Activated naive CD4-positive, alpha-beta T cell treated with anti-CD3 and anti-CD28 coated beads for 36 hours (primary cell): ENCODE results near the gene TRIM71. TPM values are rescaled to one million over a fixed set of nuclear protein-coding genes. Genes with fewer than 3 reads are reported as not detected.
A peak's percentile ranks its signal among the peaks of the same experiment; 100 is the strongest.
"Not testable (repeated sequence)": the region's sequence is repeated elsewhere in the genome, so short reads cannot be mapped to it uniquely, and the experiment has no call there.

Source experiments
- CTCF ChIA-PET: fragments of 350-600 bp; sonication (Branson Sonifier 250); formaldehyde crosslinking; loops from one replicate; lab custom pipeline; 2021; ENCODE audit warnings: antibody characterized with exemption; lab: Charles Lee
- DNase-seq: peaks from one replicate; pipeline ENCODE4 v3.0.0-alpha.2; 2020
- H3K27ac Mint-ChIP-seq: one replicate; pipeline ENCODE4 v1.8.0; 2021; ENCODE audit warnings: mild to moderate bottlenecking, mixed read lengths
- H3K27me3 Mint-ChIP-seq: one replicate; pipeline ENCODE4 v1.8.0; 2021; ENCODE audit warnings: low read depth, mixed read lengths
- H3K36me3 Mint-ChIP-seq: one replicate; pipeline ENCODE4 v1.8.0; 2021; ENCODE audit warnings: low read depth, mixed read lengths
- H3K4me1 Mint-ChIP-seq: one replicate; pipeline ENCODE4 v1.8.0; 2021; ENCODE audit warnings: low read depth, mixed read lengths
- H3K4me3 Mint-ChIP-seq: one replicate; pipeline ENCODE4 v1.8.0; 2021; ENCODE audit warnings: mild to moderate bottlenecking, moderate library complexity, mixed read lengths
- H3K9me3 Mint-ChIP-seq: one replicate; pipeline ENCODE4 v1.8.0; 2021; ENCODE audit warnings: mixed read lengths
- intact Hi-C: fragments of 100-400 bp; cut with micrococcal nuclease; formaldehyde crosslinking; loops from one replicate; pipeline ENCODE4 v1.15.1; 2023
- total RNA-seq, 2 experiments: library from RNA; stranded (reverse); gene quantifications; one replicate each; pipeline ENCODE4 v1.2.3, GENCODE V29; 2021

TRIM71 gene
- total RNA-seq, 2 experiments from 2014 or later = 0.02 to 0.07 TPM

DNA sequence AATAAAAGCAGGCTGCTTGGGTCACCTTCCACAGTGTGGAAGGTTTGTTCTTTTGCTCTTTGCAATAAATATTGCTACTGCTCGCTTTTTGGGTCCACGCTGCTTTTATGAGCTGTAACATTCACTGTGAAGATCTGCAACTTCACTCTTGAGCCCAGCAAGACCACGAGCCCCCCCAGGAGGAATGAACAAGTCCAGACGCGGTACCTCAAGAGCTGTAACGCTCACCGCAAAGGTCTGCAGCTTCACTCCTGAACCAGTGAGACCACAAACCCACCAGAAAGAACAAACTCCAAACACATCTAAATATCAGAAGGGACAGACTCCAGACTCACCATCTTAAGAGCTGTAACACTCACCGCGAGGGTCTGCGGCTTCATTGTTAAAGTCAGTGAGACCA, 86.2 kb downstream of the TRIM71 start:
- no peak overlapping the region for H3K4me3 Mint-ChIP-seq
- no peak for DNase-seq
- peaks cover 2% of the 10 kb centered on the region for H3K4me1 Mint-ChIP-seq
- no peaks in the 10 kb centered on the region for H3K9me3 Mint-ChIP-seq
- no peak overlapping the region for H3K27ac Mint-ChIP-seq
- CTCF ChIA-PET = interaction anchor here (0.6 to 2.3 kb wide), 6 partner anchors 51 to 315 kb away, joined by 3 to 9 read pairs (median 3); no protein-coding TSS in a partner anchor
- H3K27me3 Mint-ChIP-seq = peaks cover 2% of the 10 kb centered on the region
- H3K36me3 Mint-ChIP-seq = no peaks in the 10 kb centered on the region
- intact Hi-C loops = loop anchor here (1.0 to 2.0 kb wide), 2 partner anchors 123 to 393 kb away; no protein-coding TSS in a partner anchor

DNA sequence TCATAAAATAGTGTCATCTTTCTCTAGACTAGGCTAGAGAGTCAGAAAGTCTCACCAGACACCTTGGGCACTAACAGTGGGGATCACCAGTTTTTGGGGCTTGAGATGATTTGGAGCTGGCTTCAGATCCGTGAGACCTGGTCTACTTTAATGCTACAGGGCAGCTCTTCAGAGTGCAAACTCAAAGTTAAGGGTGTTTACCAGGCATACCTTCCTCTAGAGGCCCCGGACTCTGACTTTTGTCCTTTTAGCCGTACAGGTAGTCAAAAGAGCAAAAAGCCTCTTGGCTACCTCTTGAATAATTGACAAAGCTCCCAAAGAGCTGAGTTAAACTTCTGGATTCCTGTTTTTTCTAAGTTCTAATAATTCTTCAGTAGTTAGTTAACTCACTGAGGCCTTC, 92.2 kb downstream of the TRIM71 start:
- H3K27me3 Mint-ChIP-seq = no peaks in the 10 kb centered on the region
- DNase-seq = no peak
- CTCF ChIA-PET = interaction anchor here (1.2 kb wide), 1 partner anchor 25 kb away, joined by 3 read pairs; no protein-coding TSS in a partner anchor
- intact Hi-C loops = no loop called here
- H3K4me1 Mint-ChIP-seq = peaks cover 2% of the 10 kb centered on the region
- H3K36me3 Mint-ChIP-seq = no peaks in the 10 kb centered on the region
- H3K27ac Mint-ChIP-seq = no peak overlapping the region
- H3K9me3 Mint-ChIP-seq = no peaks in the 10 kb centered on the region
- no peak overlapping the region for H3K4me3 Mint-ChIP-seq

DNA sequence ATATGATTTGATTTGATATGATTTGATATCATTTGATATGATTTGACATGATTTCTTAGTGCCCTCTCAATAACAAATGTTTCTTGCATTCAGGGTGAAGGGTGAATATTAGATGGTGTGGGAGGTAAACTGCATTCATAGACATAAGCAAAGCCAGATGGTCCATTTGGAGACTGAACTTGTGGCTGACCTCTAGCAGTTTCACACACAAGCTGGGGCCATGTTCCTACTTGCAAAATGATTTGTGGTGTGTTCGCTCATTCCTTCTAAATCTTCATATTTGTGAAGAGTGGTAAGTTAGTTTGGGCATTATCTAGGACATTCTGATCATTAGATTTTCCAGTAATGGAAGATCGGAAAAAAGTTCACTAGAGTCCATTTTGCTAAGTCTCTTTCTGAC, 93.2 kb downstream of the TRIM71 start:
- Mint-ChIP-seq H3K9me3 (no peaks in the 10 kb centered on the region), H3K4me3 (no peak overlapping the region), H3K4me1 (peaks cover 2% of the 10 kb centered on the region), H3K36me3 (no peaks in the 10 kb centered on the region), H3K27me3 (no peaks in the 10 kb centered on the region), H3K27ac (no peak overlapping the region)
- intact Hi-C loops = no loop called here
- no peak for DNase-seq
- CTCF ChIA-PET = interaction anchor here (1.2 kb wide), 1 partner anchor 24 kb away, joined by 3 read pairs; no protein-coding TSS in a partner anchor

DNA sequence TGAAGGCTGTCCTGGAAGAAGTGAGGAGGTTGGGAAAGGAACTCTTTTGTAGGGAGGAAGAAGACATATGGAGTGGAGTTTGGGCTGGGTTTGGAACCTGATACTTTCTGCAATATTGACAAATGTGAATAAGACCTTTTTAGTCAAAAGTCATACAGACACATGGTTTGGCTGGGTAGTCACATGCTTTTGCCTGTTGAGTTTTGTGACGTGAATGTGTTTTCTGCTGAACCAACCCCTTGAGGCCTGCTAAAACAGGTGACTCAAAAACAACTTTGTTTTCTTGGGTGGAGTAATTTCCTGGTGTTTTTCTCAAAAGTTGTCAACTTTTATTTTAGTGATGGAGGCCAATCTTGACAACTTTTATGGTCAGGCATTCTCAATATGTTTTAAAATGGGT, 94.2 kb downstream of the TRIM71 start:
- peaks cover 5% of the 10 kb centered on the region for H3K36me3 Mint-ChIP-seq
- intact Hi-C loops = no loop called here
- CTCF ChIA-PET = no interaction called here
- H3K4me3 Mint-ChIP-seq = no peak overlapping the region
- DNase-seq = no peak
- no peaks in the 10 kb centered on the region for H3K27me3 Mint-ChIP-seq
- no peak overlapping the region for H3K27ac Mint-ChIP-seq
- peaks cover 2% of the 10 kb centered on the region for H3K4me1 Mint-ChIP-seq
- peaks cover 5% of the 10 kb centered on the region for H3K9me3 Mint-ChIP-seq

DNA sequence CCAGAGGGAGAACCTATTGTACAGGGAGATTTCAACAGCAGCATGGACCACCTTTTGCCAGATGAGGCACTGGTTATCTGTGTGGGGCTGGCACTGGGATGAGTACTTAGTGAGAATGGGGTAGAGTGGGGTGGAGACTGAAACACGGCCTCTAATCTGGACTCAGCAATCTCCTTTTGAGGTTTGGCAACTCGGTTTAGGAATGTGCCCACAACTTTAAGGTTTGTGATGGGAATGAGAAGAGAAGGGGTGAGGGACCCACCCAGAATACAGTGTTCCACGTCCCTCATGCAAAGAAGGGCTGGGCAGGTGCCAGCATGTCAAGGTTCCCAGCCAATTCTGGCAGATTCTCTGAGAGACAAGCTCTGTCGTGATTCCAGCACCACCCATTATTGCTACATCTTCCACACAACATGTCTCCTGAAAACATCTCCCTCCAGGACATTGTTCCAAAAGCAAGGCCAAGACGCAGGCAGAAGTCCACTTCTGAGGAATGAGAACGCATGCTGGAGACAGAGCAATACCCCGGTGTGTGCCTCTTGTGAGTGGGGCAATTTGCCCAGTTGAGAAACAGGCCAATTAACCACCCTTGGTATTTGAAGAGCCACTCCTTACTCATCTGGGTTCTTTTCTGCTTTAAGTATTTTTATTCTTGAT, 96.1 kb downstream of the TRIM71 start:
- Mint-ChIP-seq H3K4me1 (peaks cover 2% of the 10 kb centered on the region), H3K27me3 (no peaks in the 10 kb centered on the region), H3K36me3 (peaks cover 5% of the 10 kb centered on the region), H3K27ac (no peak overlapping the region), H3K9me3 (peaks cover 12% of the 10 kb centered on the region), H3K4me3 (no peak overlapping the region)
- intact Hi-C loops = no loop called here
- CTCF ChIA-PET = no interaction called here
- DNase-seq = no peak

DNA sequence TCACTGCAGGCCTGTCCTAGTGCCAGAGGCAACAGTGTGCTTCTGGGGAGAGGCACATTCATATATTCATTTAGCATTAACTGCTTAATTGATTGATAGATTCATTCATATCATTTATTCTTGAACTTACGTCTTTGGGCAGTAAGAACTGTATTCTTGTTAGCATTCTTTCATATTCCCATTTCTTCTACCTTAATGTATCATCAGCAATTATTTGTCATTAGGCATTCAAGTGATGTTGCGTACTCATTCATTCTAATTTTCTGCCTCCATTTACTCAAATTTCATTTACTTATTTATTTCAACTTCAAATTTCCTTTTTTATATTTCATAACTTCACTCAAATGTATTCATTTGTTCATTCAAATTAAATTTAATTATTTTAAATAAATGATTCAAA, 102.1 kb downstream of the TRIM71 start:
- CTCF ChIA-PET = no interaction called here
- Mint-ChIP-seq H3K36me3 (peaks cover 5% of the 10 kb centered on the region), H3K9me3 (peaks cover 12% of the 10 kb centered on the region), H3K27ac (no peak overlapping the region), H3K27me3 (no peaks in the 10 kb centered on the region), H3K4me3 (no peak overlapping the region), H3K4me1 (no peaks in the 10 kb centered on the region)
- intact Hi-C loops = no loop called here
- DNase-seq = no peak

DNA sequence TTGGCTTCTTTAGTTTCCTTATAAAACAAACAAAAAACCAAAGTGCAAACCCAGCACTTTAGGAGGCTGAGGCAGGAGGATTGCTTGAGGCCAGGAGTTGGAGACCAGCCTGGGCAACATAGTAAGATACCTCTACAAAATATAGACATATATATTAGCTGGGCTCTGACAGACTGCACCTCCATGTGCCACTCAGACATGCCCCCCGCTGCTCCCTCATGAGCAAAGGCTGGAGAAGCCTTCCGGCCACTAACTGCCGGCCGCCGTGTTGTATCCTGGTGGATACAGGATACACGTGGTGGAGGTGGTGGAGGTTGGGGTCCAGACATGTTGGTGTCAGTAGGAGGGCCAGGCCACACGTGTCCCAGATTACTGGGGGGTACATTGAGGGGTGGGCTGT, 104.3 kb downstream of the TRIM71 start:
- H3K9me3 Mint-ChIP-seq = peaks cover 7% of the 10 kb centered on the region
- H3K4me1 Mint-ChIP-seq = no peaks in the 10 kb centered on the region
- H3K27ac Mint-ChIP-seq = no peak overlapping the region
- no peaks in the 10 kb centered on the region for H3K36me3 Mint-ChIP-seq
- H3K27me3 Mint-ChIP-seq = no peaks in the 10 kb centered on the region
- intact Hi-C loops = no loop called here
- no peak for DNase-seq
- CTCF ChIA-PET = no interaction called here
- no peak overlapping the region for H3K4me3 Mint-ChIP-seq

- Mint-ChIP-seq H3K27ac (no peak overlapping the region), H3K4me1 (no peaks in the 10 kb centered on the region), H3K27me3 (peaks cover 9% of the 10 kb centered on the region), H3K36me3 (no peaks in the 10 kb centered on the region), H3K9me3 (peaks cover 2% of the 10 kb centered on the region), H3K4me3 (no peak overlapping the region)
- CTCF ChIA-PET = interaction anchor here (0.7 kb wide), 1 partner anchor 27 kb away, joined by 3 read pairs; no protein-coding TSS in a partner anchor
- DNase-seq = no peak
- intact Hi-C loops = no loop called here
These were observed 112.4 kb downstream of the TRIM71 start for GRCh38 chr3:32930161-32930560.

GRCh38 chr3:32931273-32931672, 113.5 kb downstream of the TRIM71 start:
- intact Hi-C loops, H3K4me1 Mint-ChIP-seq, CTCF ChIA-PET, H3K4me3 Mint-ChIP-seq, DNase-seq, H3K27me3 Mint-ChIP-seq, H3K9me3 Mint-ChIP-seq, H3K36me3 Mint-ChIP-seq, H3K27ac Mint-ChIP-seq: not testable (repeated sequence)

- H3K4me3 Mint-ChIP-seq = no peak overlapping the region
- CTCF ChIA-PET = interaction anchor here (0.6 to 2.8 kb wide), 15 partner anchors 9 to 444 kb away, joined by 3 to 9 read pairs (median 3); no protein-coding TSS in a partner anchor
- H3K27me3 Mint-ChIP-seq = peaks cover 4% of the 10 kb centered on the region
- peaks cover 2% of the 10 kb centered on the region for H3K9me3 Mint-ChIP-seq
- no peaks in the 10 kb centered on the region for H3K4me1 Mint-ChIP-seq
- H3K27ac Mint-ChIP-seq = no peak overlapping the region
- intact Hi-C loops = loop anchor here (1.0 kb wide), 3 partner anchors 153 to 424 kb away; no protein-coding TSS in a partner anchor
- H3K36me3 Mint-ChIP-seq = no peaks in the 10 kb centered on the region
- peak; percentile 52 for DNase-seq
These were observed 116.4 kb downstream of the TRIM71 start for GRCh38 chr3:32934150-32934742.

DNA sequence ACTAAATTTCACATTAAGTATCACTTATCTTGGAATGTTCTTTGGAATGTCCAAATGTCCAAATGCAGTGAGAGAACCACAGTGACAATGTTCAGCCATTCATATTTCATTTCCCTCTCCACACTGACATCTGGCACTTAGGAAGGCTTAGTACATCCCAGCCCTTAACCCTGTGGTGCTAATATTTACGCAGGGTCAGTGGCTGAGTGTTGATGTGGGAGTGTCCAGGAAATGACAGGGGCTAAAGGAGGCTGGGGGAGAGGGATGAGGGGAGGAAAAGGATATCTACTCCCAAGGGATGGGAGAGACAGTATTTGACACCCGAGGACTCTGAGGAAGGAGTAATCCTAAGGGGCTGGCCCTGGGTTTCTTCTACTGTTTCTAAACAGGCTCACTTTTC, 119.5 kb downstream of the TRIM71 start:
- no peaks in the 10 kb centered on the region for H3K36me3 Mint-ChIP-seq
- no peaks in the 10 kb centered on the region for H3K27me3 Mint-ChIP-seq
- H3K9me3 Mint-ChIP-seq = no peaks in the 10 kb centered on the region
- CTCF ChIA-PET = no interaction called here
- H3K4me3 Mint-ChIP-seq = no peak overlapping the region
- no peak overlapping the region for H3K27ac Mint-ChIP-seq
- intact Hi-C loops = no loop called here
- DNase-seq = no peak
- no peaks in the 10 kb centered on the region for H3K4me1 Mint-ChIP-seq

DNA sequence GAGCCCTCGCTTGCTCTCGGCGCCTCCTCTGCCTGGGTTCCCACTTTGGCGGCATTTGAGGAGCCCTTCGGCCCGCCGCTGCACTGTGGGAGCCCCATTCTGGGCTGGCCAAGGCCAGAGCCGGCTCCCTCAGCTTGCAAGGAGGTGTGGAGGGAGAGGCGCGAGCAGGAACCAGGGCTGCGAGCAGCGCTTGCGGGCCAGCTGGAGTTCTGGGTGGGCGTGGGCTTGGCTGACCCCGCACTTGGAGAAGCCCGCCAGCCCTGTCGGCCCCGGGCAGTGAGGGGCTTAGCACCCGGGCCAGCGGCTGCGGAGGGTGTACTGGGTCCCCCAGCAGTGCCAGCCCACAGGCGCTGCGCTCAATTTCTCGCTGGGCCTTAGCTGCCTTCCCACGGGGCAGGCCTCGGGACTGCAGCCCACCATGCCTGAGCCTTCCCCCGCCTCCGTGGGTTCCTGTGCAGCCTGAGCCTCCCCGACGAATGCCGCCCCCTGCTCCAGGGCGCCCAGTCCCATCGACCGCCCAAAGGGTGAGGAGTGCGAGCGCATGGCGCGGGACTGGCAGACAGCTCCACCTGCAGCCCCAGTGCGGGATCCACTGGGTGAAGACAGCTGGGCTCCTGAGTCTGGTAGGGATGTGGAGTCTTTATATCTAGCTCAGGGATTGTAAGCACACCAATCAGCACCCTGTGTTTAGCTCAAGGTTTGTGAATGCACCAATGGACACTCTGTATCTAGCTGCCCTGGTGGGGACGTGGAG, 121.9 kb downstream of the TRIM71 start:
- H3K27ac Mint-ChIP-seq, H3K4me3 Mint-ChIP-seq, H3K9me3 Mint-ChIP-seq, H3K4me1 Mint-ChIP-seq, DNase-seq, intact Hi-C loops, H3K27me3 Mint-ChIP-seq, H3K36me3 Mint-ChIP-seq: not testable (repeated sequence)
- CTCF ChIA-PET = interaction anchor here (0.6 to 1.6 kb wide), 4 partner anchors 9 to 1206 kb away, joined by 3 to 4 read pairs (median 3); no protein-coding TSS in a partner anchor
